Panc1 (cell line): Measurements from ENCODE around the gene SIK3. TPM values are rescaled to one million over a fixed set of nuclear protein-coding genes. Genes with fewer than 3 reads are reported as not detected.

Experiments used
- ATAC-seq: fragments of 200-7000 bp; cut with Tn5 transposase; 2 replicates; pipeline ENCODE4 v1.9.1; 2020; ENCODE audit warnings: mild to moderate bottlenecking, moderate library complexity
- BruUV-seq: library from RNA; stranded (reverse); fragments of 400-500 nt; replicated peaks from 2 replicates; lab custom pipeline; 2021; lab: Mats Ljungman, UMichigan
- CTCF ChIA-PET: fragments of 300-600 bp; sonication (Branson Sonifier 250); formaldehyde crosslinking; loops from one replicate; lab custom pipeline; 2022; ENCODE audit warnings: antibody characterized with exemption; lab: Charles Lee
- POLR2A ChIA-PET: fragments of 300-600 bp; sonication (Branson Sonifier 250); formaldehyde crosslinking; loops from one replicate; lab custom pipeline; 2022; ENCODE audit warnings: antibody characterized with exemption; lab: Charles Lee
- DNase-seq: peaks from one replicate; pipeline ENCODE4 v3.0.0-alpha.2; 2010; ENCODE audit warnings: low read depth, low spot score
- H3K27ac ChIP-seq: 2 replicates; pipeline ENCODE4 v1.5.1; 2011; ENCODE audit warnings: mild to moderate bottlenecking, low read length, inconsistent platforms
- H3K27me3 ChIP-seq: fragments of 200-500 bp; sonication (Bioruptor generic); 2 replicates; pipeline ENCODE4 v1.6.0; 2014; ENCODE audit warnings: low read length, inconsistent platforms; ENCODE audit not compliant: control insufficient read depth, insufficient read depth
- H3K36me3 ChIP-seq: fragments of 200-500 bp; sonication (Bioruptor generic); 2 replicates; pipeline ENCODE4 v1.5.1; 2014; ENCODE audit warnings: inconsistent platforms, mild to moderate bottlenecking, low read length, moderate library complexity; ENCODE audit not compliant: control insufficient read depth, insufficient read depth
- H3K4me1 ChIP-seq: 2 replicates; pipeline ENCODE4 v1.5.1; 2011; ENCODE audit warnings: inconsistent platforms, mild to moderate bottlenecking, low read length, moderate library complexity; ENCODE audit not compliant: control insufficient read depth, insufficient read depth
- H3K4me3 ChIP-seq, 2 experiments: 2 replicates each; pipeline ENCODE4 v1.5.1; 2011 to 2012; ENCODE audit warnings: low read depth in 2 of 2, low read length in 2 of 2, mild to moderate bottlenecking in 2 of 2, inconsistent platforms in 1 of 2, moderate library complexity in 1 of 2
- H3K9me3 ChIP-seq: fragments of 200-500 bp; sonication (Bioruptor generic); 2 replicates; pipeline ENCODE4 v1.5.1; 2014; ENCODE audit warnings: low read depth, mild to moderate bottlenecking, inconsistent platforms, low read length, moderate library complexity; ENCODE audit not compliant: control insufficient read depth, insufficient read depth
- POLR2AphosphoS5 ChIP-seq: IDR thresholded peaks from 2 replicates; pipeline ENCODE4 v1.6.1; 2012; ENCODE audit warnings: mild to moderate bottlenecking, low read depth, low read length, moderate library complexity
- SIN3A ChIP-seq: IDR thresholded peaks from 2 replicates; pipeline ENCODE4 v1.6.1; 2012; ENCODE audit warnings: low read depth, mild to moderate bottlenecking, low read length, moderate library complexity, borderline replicate concordance; ENCODE audit not compliant: insufficient read depth
- TCF7L2 ChIP-seq: IDR thresholded peaks from 2 replicates; pipeline ENCODE4 v1.6.1; 2011; ENCODE audit warnings: mild to moderate bottlenecking, low read depth, low read length, inconsistent platforms
- in situ Hi-C: cut with HindIII; loops from 2 replicates; pipeline ENCODE4 v1.10.0; 2016; ENCODE audit warnings: low sequenced_read_pairs, low pct_unique_long_range_greater_than_20kb
- intact Hi-C: fragments of 100-400 bp; cut with micrococcal nuclease; formaldehyde crosslinking; loops from one replicate; pipeline ENCODE4 v1.10.0; 2022; ENCODE audit not compliant: unreplicated experiment
- total RNA-seq: library from RNA; stranded (reverse); gene quantifications from one replicate; pipeline ENCODE4 v1.2.1, GENCODE V29; 2021; ENCODE audit not compliant: unreplicated experiment
- TF ChIP-seq, protein P1 (sequence below): fragments of 450-650 bp; IDR thresholded peaks from 2 replicates; pipeline ENCODE4 v1.5.1; 2017; ENCODE audit warnings: mild to moderate bottlenecking
- TF ChIP-seq, protein P2 (sequence below), 2 experiments: IDR thresholded peaks; 2 replicates each; pipeline ENCODE4 v1.6.1; 2011 to 2012; ENCODE audit warnings: low read depth in 2 of 2, control low read depth in 1 of 2, low read length in 1 of 2, mild to moderate bottlenecking in 1 of 2, moderate library complexity in 1 of 2; ENCODE audit not compliant: insufficient read depth in 1 of 2

The SIK3 gene
- total RNA-seq, 1 experiment from 2014 or later = 39.7 TPM

DNA sequence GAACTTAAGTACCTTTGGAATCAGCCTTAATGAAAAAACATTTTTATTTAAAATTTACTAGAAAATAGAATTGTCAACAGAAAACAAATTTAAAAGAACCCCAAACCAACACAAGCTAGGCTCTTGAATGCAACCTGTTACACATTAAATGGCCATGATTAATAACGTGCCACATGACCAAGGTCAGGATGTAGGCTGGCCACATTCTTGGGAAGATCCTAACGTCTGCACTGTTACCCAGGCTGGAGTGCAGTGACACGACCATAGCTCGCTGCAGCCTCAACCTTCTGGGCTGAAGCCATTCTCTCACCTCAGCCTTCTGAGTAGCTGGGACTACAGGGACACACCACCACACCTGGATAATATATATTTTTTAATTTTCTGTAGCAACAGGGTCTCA lies 134.4 kb downstream of the SIK3 start:
- no peak for TF ChIP-seq SIN3A
- TF ChIP-seq, protein P1, sequence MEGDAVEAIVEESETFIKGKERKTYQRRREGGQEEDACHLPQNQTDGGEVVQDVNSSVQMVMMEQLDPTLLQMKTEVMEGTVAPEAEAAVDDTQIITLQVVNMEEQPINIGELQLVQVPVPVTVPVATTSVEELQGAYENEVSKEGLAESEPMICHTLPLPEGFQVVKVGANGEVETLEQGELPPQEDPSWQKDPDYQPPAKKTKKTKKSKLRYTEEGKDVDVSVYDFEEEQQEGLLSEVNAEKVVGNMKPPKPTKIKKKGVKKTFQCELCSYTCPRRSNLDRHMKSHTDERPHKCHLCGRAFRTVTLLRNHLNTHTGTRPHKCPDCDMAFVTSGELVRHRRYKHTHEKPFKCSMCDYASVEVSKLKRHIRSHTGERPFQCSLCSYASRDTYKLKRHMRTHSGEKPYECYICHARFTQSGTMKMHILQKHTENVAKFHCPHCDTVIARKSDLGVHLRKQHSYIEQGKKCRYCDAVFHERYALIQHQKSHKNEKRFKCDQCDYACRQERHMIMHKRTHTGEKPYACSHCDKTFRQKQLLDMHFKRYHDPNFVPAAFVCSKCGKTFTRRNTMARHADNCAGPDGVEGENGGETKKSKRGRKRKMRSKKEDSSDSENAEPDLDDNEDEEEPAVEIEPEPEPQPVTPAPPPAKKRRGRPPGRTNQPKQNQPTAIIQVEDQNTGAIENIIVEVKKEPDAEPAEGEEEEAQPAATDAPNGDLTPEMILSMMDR = no peak
- TF ChIP-seq, protein P2, sequence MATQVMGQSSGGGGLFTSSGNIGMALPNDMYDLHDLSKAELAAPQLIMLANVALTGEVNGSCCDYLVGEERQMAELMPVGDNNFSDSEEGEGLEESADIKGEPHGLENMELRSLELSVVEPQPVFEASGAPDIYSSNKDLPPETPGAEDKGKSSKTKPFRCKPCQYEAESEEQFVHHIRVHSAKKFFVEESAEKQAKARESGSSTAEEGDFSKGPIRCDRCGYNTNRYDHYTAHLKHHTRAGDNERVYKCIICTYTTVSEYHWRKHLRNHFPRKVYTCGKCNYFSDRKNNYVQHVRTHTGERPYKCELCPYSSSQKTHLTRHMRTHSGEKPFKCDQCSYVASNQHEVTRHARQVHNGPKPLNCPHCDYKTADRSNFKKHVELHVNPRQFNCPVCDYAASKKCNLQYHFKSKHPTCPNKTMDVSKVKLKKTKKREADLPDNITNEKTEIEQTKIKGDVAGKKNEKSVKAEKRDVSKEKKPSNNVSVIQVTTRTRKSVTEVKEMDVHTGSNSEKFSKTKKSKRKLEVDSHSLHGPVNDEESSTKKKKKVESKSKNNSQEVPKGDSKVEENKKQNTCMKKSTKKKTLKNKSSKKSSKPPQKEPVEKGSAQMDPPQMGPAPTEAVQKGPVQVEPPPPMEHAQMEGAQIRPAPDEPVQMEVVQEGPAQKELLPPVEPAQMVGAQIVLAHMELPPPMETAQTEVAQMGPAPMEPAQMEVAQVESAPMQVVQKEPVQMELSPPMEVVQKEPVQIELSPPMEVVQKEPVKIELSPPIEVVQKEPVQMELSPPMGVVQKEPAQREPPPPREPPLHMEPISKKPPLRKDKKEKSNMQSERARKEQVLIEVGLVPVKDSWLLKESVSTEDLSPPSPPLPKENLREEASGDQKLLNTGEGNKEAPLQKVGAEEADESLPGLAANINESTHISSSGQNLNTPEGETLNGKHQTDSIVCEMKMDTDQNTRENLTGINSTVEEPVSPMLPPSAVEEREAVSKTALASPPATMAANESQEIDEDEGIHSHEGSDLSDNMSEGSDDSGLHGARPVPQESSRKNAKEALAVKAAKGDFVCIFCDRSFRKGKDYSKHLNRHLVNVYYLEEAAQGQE (IDR thresholded peaks at IDR 0.05; ENCODE audit: insufficient read depth in 1 of 2, low read depth in 2 of 2, low read length in 1 of 2) = no peak
- TF ChIP-seq TCF7L2 = no peak
- no peak for TF ChIP-seq POLR2AphosphoS5
- H3K36me3 ChIP-seq = no peaks in the 10 kb centered on the region
- intact Hi-C loops = no loop called here
- CTCF ChIA-PET = no interaction called here
- H3K27me3 ChIP-seq = no peaks in the 10 kb centered on the region
- H3K27ac ChIP-seq = no peak overlapping the region
- peaks cover 17% of the 10 kb centered on the region for H3K4me1 ChIP-seq
- POLR2A ChIA-PET = interaction anchor here (0.6 kb wide), 1 partner anchor 139 kb away, joined by 11 read pairs; no protein-coding TSS in a partner anchor
- ATAC-seq (no peak), DNase-seq (no peak)
- no peak overlapping the region for H3K4me3 ChIP-seq
- no TSS peak for BruUV-seq
- no peaks in the 10 kb centered on the region for H3K9me3 ChIP-seq
- in situ Hi-C loops = no loop called here

DNA sequence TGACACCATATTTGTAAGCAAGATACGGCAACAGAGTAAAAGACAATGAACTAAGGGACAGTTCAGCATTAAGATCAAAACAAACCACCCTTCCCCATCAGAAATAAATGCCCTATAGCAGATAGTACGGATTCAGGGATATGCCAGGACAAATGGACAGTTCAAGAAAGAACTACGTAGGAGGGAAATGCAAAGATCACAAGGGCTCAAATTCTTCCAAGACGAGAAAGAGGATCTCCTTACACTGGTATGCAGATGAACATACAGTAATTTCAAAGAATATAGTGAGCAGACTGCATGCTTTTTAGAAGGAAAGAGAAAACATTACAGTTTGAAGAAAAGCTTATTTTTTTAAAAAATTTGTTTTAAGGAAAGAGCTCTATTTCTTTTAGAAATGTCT lies 136.1 kb downstream of the SIK3 start:
- ChIA-PET POLR2A (no interaction called here), CTCF (interaction anchor here (0.8 kb wide), 1 partner anchor 171 kb away, joined by 3 read pairs; no protein-coding TSS in a partner anchor)
- no TSS peak for BruUV-seq
- Histone ChIP-seq H3K4me1 (peaks cover 17% of the 10 kb centered on the region), H3K4me3 (no peak overlapping the region), H3K36me3 (no peaks in the 10 kb centered on the region), H3K27me3 (no peaks in the 10 kb centered on the region), H3K9me3 (no peaks in the 10 kb centered on the region), H3K27ac (peak overlapping the region; percentile 29; the same call in 1 of the 2 replicates)
- in situ Hi-C loops = no loop called here
- DNase-seq = no peak
- no peak for ATAC-seq
- TF ChIP-seq, protein P2 (IDR thresholded peaks at IDR 0.05; ENCODE audit: insufficient read depth in 1 of 2, low read depth in 2 of 2, low read length in 1 of 2) = no peak
- TF ChIP-seq, protein P1 = no peak
- TF ChIP-seq TCF7L2 = no peak
- TF ChIP-seq POLR2AphosphoS5 = no peak
- no peak for TF ChIP-seq SIN3A
- intact Hi-C loops = no loop called here
